ENCODE measurements around the gene TADA1. TPM values are rescaled to one million over a fixed set of nuclear protein-coding genes. Genes with fewer than 3 reads are reported as not detected.
"Not testable (repeated sequence)": the region's sequence is repeated elsewhere in the genome, so short reads cannot be mapped to it uniquely, and the experiment has no call there.

Gene TADA1
- total RNA-seq, 1 donor from 2014 or later = 21.5 TPM

GRCh38 chr1:166884040-166884642, 8.1 kb upstream of the TADA1 start:
- Mint-ChIP-seq H3K4me1 (ENCODE audit: low read depth) (no peaks in the 10 kb centered on the region), H3K36me3 (ENCODE audit: insufficient read depth) (no peaks in the 10 kb centered on the region), H3K9me3 (ENCODE audit: low read depth) (no peaks in the 10 kb centered on the region), H3K27me3 (peaks cover 50% of the 10 kb centered on the region), H3K4me3 (ENCODE audit: low read depth) (peak overlapping the region; percentile 26), H3K27ac (no peak overlapping the region)
- peak; percentile 50 for DNase-seq (ENCODE audit: low spot score, unreplicated experiment)
- TF ChIP-seq CTCF (IDR thresholded peaks at IDR 0.05; ENCODE audit: unreplicated experiment) = peak; percentile 81

GRCh38 chr1:166882893-166883292, 6.8 kb upstream of the TADA1 start:
- no peaks in the 10 kb centered on the region for H3K36me3 Mint-ChIP-seq (ENCODE audit: insufficient read depth)
- H3K9me3 Mint-ChIP-seq (ENCODE audit: low read depth) = no peaks in the 10 kb centered on the region
- no peak overlapping the region for H3K27ac Mint-ChIP-seq
- TF ChIP-seq CTCF (IDR thresholded peaks at IDR 0.05; ENCODE audit: unreplicated experiment) = no peak
- H3K4me3 Mint-ChIP-seq (ENCODE audit: low read depth) = no peak overlapping the region
- no peaks in the 10 kb centered on the region for H3K4me1 Mint-ChIP-seq (ENCODE audit: low read depth)
- H3K27me3 Mint-ChIP-seq = peaks cover 50% of the 10 kb centered on the region
- no peak for DNase-seq (ENCODE audit: low spot score, unreplicated experiment)

DNA sequence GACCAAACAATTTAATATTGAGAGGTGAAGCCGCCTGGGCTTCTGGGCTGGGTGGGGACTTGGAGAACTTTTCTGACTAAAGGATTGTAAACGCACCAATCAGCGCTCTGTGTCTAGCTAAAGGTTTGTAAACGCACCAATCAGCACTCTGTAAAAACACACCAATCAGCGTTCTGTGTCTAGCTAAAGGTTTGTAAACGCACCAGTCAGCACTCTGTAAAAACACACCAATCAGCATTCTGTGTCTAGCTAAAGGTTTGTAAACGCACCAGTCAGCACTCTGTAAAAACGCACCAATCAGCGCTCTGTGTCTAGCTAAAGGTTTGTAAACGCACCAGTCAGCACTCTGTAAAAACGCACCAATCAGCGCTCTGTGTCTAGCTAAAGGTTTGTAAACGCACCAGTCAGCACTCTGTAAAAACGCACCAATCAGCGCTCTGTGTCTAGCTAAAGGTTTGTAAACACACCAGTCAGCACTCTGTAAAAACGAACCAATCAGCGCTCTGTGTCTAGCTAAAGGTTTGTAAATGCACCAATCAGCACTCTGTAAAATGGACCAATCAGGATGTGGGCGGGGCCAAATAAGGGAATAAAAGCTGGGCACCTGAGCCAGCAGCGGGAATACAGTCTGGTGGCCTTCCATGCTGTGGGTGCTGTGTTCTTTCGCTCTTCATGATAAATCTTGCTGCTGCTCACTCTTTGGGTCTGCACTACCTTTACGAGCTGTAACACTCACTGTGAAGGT, 2.3 kb upstream of the TADA1 start:
- not testable (repeated sequence) for H3K36me3 Mint-ChIP-seq (ENCODE audit: insufficient read depth); H3K9me3 Mint-ChIP-seq (ENCODE audit: low read depth); DNase-seq (ENCODE audit: low spot score, unreplicated experiment); H3K27ac Mint-ChIP-seq; H3K4me3 Mint-ChIP-seq (ENCODE audit: low read depth)
- Mint-ChIP-seq H3K27me3 (peaks cover 21% of the 10 kb centered on the region), H3K4me1 (ENCODE audit: low read depth) (peaks cover 23% of the 10 kb centered on the region)

DNA sequence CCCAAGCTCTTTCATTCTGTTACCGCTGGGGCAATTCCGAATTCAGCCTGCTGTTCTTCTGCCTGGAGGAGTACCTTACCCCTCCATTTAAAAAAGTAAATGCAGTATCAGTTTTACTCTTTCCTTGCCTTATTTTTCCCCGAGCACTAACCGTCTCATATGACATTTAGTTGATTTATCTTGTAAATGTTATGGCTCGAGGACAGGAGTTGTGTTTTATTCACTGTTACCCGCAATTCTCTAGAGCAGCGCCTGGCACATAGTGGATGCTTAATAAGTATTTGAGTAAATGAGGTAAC, 425 bp upstream of the TADA1 start:
- Mint-ChIP-seq H3K27me3 (peaks cover 9% of the 10 kb centered on the region), H3K9me3 (ENCODE audit: low read depth) (no peaks in the 10 kb centered on the region), H3K4me3 (ENCODE audit: low read depth) (peak overlapping the region; percentile 97), H3K4me1 (ENCODE audit: low read depth) (peaks cover 30% of the 10 kb centered on the region), H3K27ac (peak overlapping the region; percentile 100), H3K36me3 (ENCODE audit: insufficient read depth) (peaks cover 5% of the 10 kb centered on the region)
- DNase-seq (ENCODE audit: low spot score, unreplicated experiment) = no peak
- peak; percentile 45 for TF ChIP-seq CTCF (IDR thresholded peaks at IDR 0.05; ENCODE audit: unreplicated experiment)

GRCh38 chr1:166875302-166875733, 746 bp downstream of the TADA1 start:
- Mint-ChIP-seq H3K9me3 (ENCODE audit: low read depth) (no peaks in the 10 kb centered on the region), H3K4me3 (ENCODE audit: low read depth) (peak overlapping the region; percentile 97), H3K4me1 (ENCODE audit: low read depth) (peaks cover 37% of the 10 kb centered on the region), H3K27ac (peak overlapping the region; percentile 76), H3K36me3 (ENCODE audit: insufficient read depth) (peaks cover 5% of the 10 kb centered on the region), H3K27me3 (peaks cover 6% of the 10 kb centered on the region)
- no peak for TF ChIP-seq CTCF (IDR thresholded peaks at IDR 0.05; ENCODE audit: unreplicated experiment)
- no peak for DNase-seq (ENCODE audit: low spot score, unreplicated experiment)

GRCh38 chr1:166874464-166874863, 1.6 kb downstream of the TADA1 start:
- no peak for DNase-seq (ENCODE audit: low spot score, unreplicated experiment)
- H3K27ac Mint-ChIP-seq = no peak overlapping the region
- no peaks in the 10 kb centered on the region for H3K9me3 Mint-ChIP-seq (ENCODE audit: low read depth)
- H3K4me3 Mint-ChIP-seq (ENCODE audit: low read depth) = peak overlapping the region; percentile 38
- H3K36me3 Mint-ChIP-seq (ENCODE audit: insufficient read depth) = peaks cover 5% of the 10 kb centered on the region
- no peak for TF ChIP-seq CTCF (IDR thresholded peaks at IDR 0.05; ENCODE audit: unreplicated experiment)
- peaks cover 37% of the 10 kb centered on the region for H3K4me1 Mint-ChIP-seq (ENCODE audit: low read depth)
- peaks cover 4% of the 10 kb centered on the region for H3K27me3 Mint-ChIP-seq
